GF-D8 (cell line): ENCODE measurements around the gene ZNF93.
A peak's percentile ranks its signal among the peaks of the same experiment; 100 is the strongest.
"Not testable (repeated sequence)": the region's sequence is repeated elsewhere in the genome, so short reads cannot be mapped to it uniquely, and the experiment has no call there.

Source experiments
- DNase-seq: peaks from one replicate; lab custom pipeline; 2025; lab: John Stamatoyannopoulos, UW

Gene ZNF93

DNA sequence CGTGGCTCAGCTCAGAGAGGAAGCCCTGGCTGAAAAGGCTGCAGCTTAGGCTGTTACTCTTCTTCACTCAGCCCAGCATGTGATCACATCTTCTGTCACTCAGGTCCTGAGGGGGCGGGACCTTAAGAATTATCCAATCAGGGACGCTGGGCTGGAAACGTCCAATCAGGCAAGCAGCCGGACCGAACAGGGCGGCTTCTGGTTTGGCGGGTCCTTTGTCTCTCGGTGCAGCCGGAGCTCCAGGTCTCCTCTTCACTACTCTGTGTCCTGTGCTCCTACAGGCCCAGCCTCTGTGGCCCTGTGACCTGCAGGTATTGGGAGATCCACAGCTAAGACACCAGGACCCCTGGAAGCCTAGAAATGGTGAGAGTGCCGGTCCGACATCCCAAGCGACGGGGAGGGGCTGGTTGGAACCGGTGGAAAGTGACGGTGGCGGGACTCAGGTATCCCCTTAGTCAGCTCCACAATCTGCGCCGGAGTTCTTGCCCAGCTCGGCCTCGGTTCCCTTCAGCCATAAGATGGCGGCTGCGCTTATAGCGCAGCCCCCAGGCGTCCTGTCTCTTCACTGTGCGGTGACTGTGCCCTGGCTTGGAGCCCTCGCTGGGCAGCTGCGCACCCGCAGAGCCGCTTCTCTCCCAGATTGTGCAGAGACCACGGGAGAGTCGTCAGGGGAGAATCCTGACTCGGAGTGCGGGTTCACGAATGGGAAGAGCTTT, at the start of gene ZNF93:
Gene ZNF93, plus strand, starts transcription at position 218 of the 716 bp plus-strand sequence. Its CDS starts 143 bp downstream, at position 361.
- peak; percentile 90 for DNase-seq

DNA sequence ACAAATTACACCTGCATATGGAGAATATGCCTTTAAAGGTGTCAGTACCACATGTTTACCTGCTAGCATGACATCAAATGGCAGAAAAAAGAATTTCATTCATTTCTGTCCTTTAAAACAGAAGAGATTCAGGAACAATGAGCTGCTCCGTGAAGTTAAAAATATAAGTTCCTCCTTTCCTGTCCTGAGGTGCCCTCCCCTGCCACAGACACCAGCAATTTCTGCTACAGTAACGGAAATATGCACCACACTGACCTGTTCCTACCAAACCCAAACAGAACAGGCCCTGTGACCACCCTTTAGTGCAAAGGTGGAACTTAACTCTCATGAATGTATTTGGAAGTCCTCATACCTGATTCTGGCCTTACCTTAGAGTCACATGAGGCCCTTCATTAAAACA, 49.0 kb upstream of the ZNF93 start:
- DNase-seq = peak; percentile 22

DNA sequence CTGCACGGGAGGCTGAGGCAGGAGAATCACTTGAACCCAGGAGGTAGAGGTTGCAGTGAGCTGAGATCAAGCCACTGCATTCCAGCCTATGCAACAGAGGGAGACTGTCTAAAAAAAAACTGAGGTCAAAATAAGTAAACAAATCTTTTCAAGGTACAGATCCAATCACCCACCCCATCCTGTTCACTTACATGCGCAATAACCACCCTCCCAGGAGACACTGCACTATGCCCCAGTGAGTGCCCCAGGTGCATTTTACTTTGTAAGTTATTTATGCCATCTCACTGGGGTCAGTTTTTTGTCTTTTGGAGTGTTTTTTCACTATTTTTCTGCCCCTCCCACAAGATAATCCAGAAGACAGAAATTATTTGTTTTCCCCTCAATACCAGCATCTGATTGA, 42.0 kb upstream of the ZNF93 start:
- DNase-seq = no peak

DNA sequence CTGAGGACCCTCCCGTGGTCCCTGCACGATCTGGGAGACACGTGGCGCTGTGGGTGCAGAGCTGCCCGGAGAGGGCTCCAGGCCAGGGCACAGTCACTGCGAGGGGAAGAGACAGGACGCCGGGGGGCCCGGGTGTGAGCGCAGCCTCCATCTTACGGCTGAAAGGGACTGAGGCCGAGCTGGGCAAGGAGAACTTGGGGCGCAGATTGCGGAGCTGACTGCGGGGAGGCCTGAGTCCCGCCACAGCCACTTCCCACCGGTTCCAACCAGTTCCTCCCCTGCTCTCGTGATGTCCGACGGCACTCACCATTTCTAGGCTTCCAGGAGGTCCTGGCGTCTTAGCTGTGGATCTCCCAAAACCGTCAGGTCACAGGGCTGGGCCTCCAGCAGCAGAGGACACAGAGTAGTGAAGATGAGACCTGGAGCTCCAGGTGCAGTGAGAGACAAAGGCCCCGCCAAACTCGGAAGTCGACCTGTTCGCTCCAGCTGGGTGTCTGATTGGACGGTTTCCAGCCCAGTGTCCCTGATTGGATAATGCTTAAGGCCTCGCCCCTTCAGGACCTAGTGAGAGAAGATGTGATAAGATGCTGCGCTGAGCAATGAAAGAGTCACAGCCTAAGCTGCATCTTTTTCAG, 39.9 kb upstream of the ZNF93 start:
- no peak for DNase-seq

DNA sequence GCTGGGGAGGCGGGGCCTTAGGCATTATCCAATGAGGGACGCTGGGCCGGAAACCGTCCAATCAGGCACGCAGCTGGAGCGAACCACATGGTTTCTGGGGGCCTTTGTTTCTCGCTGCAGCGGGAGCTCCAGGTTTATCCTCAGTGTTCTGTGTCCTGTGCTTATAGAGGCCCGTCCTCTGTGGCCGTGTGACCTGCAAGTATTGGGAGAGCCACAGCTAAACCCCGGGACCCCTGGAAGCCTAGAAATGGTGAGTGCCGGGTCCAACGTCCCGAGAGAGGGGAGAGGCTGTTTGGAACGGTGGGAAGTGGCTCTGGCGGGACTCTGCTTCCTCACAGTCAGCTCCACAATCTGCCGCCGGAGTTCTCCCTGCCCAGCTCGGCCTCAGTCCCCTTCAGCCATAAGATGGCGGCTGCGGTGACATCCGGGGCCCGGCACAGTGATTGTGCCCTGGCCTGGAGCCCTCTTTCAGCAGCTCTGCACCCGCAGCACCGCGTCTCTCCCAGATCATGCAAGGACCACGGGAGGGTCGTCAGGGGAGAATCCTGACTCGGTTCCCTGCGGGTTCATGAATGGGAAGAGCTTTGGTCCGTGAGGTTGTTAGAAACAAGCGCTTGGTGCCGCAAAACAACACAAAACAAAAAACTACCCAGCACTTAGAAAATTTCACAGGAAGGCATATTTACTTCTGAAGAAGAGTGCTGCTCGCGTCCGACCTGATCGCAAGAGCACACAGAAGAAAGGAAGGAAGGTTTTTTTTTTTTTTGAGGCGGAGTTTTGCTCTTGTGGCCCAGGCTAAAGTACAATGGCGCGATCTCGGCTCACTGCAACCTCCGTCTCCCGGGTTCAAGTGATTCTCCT, 34.8 kb upstream of the ZNF93 start, which contains the start of gene ZNF253:
Gene ZNF253, plus strand, starts transcription at position 133 of the 861 bp plus-strand sequence. Its CDS starts 115 bp downstream, at position 248.
- DNase-seq = peak; percentile 90

DNA sequence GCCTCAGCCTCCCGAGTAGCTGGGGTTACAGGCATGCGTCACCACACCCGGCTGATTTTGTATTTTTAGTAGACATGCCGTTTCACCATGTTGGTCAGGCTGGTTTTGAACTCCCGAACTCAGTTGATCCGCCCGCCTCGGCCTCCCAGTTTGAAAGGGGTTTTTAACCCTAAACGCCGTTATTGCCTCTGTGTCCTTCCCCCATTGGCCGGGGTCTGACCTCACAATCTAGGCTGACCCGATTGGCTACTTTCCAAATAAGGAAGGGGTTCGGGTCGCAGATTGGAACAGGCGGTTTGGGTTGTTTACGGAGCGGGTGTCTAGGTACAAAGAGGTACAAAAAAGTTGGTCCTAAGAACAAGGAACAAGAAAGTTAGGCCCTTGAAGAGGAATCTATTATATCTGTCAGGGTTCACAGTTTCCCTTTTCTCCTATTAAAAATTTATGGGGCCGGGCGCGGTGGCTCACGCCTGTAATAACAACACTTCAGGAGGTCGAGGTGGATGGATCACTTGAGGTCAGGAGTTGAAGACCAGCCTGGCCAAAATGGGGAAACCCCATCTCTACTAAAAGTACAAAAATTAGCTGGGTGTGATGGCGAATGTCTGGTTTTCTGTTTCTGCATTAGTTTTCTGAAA, 34.0 kb upstream of the ZNF93 start:
- DNase-seq = peak; percentile 22

DNA sequence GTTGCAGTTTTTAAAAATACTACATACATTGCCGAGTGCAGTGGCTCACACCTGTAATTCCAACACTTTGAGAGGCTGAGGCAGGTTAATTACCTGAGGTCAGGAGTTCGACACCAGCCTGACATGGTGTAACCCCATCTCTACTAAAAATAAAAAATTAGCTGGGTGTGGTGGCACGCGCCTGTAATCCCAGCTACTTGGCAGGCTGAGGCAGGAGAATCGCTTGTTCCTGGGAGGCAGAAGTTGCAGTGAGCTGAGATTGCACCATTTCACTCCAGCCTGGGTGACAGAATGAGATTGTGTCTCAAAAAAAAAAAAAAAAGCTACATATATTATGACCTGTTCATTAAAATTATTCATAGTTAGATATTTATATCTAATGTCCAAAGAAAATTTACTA, 30.7 kb upstream of the ZNF93 start:
- not testable (repeated sequence) for DNase-seq

DNA sequence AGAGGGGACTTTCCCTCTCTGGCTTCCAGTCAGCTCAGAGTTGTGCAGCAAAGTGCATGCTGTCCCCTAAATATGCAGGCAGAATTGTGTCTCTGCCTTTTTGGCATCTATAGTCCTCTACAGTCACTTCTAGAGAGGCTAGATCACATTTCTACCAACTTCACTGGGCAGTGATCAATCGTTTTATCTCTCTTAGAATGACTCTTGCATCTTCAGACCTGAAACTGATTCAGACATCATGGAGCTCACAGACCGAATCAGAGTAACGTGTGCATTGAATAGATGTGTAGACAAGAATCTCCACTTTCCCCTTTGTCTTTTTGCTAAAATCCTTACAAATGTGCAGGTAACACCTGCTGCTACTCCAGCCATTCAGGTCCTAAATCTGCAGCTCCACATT, 28.8 kb upstream of the ZNF93 start:
- DNase-seq = no peak

DNA sequence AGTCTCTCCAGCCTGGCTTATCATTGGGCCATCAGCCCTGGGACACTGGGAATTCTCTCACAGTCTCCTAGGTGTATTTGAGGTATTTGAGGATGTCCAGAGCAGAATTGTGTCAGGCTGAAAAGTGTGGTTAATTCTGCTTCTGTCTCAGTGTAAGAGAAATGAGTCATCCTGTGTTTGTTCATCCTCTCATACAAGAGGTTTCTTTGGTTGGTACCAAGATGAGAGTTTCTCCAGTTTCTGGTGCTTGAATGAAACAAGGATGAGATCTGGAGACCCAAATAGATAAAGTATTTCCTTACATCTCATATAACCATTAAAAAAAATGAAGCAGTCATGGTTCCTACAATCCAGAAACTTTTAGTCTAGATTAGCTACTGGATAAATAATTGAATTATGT, 27.4 kb upstream of the ZNF93 start:
- no peak for DNase-seq

DNA sequence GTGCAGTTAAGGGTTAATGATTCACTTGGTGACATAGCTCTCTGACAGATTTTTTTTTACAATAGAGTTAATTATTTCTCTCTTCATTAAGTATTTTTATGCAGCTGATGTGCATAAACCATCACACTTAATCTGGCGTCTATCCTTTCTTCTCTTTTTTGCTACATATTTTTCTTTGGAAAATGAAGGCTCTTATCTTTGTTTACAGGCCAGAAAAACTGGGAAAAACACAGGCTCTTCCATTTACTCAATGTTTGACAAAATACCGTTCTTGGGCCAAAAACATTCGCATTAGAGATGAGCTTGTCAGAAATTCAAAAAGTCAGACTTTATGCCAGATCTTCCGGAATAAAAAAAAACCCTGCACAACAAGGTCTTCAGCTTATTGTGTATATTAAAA, 23.0 kb upstream of the ZNF93 start:
- no peak for DNase-seq

DNA sequence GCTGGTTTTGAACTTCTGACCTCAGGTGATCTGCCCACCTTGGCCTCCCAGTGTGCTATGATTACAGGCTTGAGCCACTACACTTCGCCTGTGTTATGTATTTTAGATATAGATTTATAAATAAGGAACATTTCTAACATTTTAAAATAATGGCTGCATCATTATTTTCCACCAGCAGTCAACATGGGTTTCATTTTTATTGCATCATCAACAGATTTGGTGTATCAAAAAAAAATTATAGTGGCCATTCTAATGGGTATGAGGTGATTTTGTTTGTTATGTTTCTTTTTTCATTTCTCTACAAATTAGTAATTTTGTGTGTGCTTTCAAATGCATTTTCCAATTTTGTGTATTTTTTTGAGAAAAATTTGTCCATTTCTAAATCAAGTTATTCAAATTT, 16.2 kb upstream of the ZNF93 start:
- no peak for DNase-seq

DNA sequence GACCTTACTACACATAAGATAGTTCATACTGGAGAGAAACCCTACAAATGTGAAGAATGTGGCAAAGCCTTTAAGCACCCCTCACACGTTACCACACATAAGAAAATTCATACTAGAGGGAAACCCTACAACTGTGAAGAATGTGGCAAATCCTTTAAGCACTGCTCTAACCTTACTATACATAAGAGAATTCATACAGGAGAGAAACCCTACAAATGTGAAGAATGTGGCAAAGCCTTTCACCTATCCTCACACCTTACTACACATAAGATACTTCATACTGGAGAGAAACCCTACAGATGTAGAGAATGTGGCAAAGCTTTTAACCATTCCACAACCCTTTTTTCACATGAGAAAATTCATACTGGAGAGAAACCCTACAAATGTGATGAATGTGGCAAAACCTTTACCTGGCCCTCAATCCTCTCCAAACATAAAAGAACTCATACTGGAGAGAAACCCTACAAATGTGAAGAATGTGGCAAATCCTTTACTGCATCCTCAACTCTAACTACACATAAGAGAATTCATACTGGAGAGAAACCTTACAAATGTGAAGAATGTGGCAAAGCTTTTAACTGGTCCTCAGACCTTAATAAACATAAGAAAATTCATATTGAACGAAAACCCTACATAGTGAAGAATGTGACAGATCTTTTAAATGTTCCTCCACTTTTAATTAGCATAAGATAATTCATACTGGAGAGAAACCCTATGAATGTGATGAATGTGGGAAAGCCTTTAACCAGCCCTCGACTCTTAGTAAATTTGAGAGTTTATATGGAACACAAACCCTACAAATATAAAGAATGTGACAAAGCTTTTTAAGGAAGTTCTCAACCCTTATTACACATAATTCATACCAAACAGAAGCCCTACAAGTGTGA, 8.4 kb upstream of the ZNF93 start:
- not testable (repeated sequence) for DNase-seq

DNA sequence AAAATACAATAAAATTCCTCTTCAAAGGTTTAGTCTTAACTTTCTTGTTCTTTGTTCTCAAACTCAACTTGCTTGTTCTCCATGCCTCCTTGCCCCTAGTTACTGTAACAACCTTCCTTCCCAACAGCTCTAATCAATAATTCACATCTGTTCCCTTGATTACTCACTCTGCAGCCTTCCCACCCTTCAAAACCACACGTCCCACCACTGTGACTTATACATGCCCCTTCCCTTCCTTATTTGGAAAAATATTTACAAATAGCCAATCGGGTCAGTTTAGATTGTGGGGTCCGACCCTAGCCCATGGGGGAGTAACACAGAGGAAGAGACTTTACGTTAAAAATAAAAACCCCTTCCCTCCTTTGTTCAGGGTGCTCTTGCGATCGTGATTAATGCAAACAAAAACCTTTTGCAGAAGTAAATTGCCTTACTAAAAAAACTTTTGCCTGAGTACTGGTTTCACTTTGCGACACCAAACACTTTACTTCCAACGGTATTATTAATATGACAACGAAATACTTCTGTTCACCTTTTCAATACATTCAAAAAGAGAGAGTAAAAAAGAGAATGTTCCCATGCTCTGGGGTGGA, 512 bp upstream of the ZNF93 start:
- peak; percentile 70 for DNase-seq

DNA sequence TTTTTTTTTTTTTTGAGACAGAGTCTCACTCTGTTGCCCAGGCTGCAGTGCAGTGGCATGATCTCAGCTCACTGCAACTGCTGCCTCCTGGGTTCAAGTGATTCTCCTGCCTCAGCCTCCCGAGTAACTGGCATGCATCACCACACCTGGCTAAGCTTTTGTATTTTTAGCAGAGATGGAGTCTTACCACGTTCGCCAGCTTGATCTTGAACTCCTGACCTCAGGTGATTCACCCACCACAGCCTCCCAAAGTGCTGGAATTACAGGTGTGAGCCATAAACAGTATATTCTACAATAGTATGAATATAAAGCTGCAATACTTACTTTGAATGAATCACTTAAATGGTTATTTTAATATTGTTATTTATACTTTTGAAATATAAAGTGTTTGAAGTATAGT, 6.8 kb downstream of the ZNF93 start:
- DNase-seq = not testable (repeated sequence)

DNA sequence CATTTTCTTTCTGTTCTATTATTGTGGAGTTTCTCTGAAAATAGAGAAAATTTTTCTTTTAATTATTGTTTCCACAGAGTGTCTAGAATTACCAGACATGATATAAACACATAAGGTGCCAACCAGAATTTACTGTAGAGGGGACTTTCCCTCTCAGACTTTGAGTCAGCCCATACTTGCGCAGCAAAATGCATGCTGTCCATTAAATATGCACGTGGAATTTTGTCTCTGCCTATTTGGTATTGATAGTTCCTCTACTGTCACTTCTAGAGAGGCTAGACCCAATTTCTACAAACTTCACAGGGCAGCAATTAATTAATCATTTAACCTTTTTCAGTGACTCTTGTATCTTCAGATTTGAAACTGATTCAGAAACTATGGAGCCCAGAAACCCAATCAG, 8.9 kb downstream of the ZNF93 start:
- DNase-seq = no peak

DNA sequence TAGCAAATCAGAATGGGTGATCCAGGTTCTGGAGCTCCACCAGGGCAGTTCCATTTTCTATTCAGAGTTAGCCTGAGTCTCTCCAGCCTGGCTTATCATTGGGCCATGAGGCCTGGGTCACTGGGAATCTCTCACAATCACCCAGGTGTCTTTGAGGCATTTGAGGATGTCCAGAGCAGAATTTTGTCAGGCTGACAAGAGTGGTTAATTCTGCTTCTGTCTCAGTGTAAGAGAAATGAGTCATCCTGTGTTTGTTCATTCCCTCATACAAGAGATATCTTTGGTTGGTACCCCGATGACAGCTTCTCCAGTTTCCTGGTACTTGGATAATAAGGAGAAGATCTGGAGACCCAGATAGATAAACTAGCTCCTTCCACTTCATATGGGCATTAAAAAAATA, 10.4 kb downstream of the ZNF93 start:
- DNase-seq = no peak

DNA sequence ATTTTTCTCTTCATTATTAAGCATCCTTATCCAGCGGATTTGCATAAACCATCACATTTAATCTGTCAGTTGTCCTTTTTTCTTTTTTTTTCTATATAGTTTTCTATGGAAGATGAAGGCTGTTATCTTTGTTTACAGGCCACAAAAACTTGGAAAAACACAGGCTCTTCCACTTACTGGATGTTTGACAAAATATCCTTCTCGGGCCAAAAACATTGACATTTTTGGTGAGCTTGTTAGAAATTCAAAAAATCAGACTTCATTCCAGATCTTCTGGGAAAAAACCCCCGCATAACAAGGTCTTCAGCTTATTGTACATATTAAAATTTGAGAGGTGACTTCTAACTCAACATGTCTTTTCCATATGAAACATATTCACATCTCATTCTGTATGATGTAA, 13.8 kb downstream of the ZNF93 start:
- DNase-seq = no peak

DNA sequence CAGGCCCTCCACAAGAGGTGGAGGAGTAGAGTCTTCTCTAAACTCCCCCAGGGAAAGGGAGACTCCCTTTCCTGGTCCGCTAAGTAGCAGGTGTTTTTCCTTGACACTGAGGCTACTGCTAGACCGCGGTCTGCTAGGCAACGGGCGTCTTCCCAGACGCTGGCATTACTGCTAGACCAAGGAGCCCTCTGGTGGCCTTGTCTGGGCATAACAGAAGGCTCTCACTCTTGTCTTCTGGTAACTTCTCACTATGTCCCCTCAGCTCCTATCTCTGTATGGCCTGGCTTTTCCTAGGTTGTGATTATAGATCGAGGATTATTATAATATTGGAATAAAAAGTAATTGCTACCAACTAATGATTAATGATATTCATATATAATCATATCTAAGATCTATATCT, 29.7 kb downstream of the ZNF93 start:
- DNase-seq = not testable (repeated sequence)

DNA sequence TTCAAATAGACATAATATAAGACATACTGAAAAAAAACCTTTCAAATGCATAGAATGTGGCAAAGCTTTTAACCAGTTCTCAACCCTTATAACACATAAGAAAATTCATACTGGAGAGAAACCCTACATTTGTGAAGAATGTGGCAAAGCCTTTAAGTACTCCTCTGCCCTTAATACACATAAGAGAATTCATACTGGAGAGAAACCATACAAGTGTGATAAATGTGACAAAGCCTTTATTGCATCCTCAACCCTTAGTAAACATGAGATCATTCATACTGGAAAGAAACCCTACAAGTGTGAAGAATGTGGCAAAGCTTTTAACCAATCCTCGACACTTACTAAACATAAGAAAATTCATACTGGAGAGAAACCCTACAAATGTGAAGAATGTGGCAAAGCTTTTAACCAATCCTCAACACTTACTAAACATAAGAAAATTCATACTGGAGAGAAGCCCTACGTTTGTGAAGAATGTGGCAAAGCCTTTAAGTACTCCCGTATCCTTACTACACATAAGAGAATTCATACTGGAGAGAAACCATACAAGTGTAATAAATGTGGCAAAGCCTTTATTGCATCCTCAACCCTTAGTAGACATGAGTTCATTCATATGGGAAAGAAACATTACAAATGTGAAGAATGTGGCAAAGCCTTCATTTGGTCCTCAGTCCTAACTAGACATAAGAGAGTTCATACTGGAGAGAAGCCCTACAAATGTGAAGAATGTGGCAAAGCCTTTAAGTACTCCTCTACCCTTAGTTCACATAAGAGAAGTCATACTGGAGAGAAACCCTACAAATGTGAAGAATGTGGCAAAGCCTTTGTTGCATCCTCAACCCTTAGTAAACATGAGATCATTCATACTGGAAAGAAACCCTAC, 32.9 kb downstream of the ZNF93 start:
- not testable (repeated sequence) for DNase-seq

DNA sequence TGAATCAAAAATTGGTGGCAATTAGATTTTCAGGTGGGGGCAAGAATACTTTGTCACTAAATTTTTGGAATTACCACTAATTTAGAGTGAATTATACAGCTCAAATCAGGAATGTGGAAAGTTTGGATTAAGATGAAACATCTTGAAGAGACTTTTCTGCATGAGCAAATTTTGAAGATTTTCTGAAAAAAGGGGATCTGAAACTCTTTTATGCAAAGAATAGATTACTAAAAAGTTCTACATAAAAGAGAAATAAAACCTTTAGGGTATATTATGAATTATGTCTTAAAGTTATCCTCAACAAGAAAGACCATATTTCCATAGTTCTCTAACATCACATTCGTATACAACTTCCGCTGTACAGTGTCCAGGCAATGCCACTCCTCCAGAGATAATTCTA, 36.7 kb downstream of the ZNF93 start:
- DNase-seq = no peak
